ENCODE measurements around the gene DES. TPM values are rescaled to one million over a fixed set of nuclear protein-coding genes. Genes with fewer than 3 reads are reported as not detected.

DES gene
- total and polyA plus RNA-seq, 2 donors from 2014 or later = 30.0 to 74.2 TPM

GRCh38 chr2:219436491-219436890 lies 18.3 kb downstream of the DES start:
- H3K27me3 ChIP-seq (ENCODE audit: control insufficient read depth, insufficient read depth, low read length) = peaks cover 3% of the 10 kb centered on the region
- no peak overlapping the region for H3K9ac ChIP-seq (ENCODE audit: low read length in 3 of 3)
- H3K9me3 ChIP-seq (ENCODE audit: control insufficient read depth in 2 of 3, insufficient read depth in 1 of 3, low read length in 3 of 3) = no peaks in the 10 kb centered on the region
- H3K4me3 ChIP-seq (ENCODE audit: low read length in 3 of 3) = no peak overlapping the region
- no peak for TF ChIP-seq CTCF (IDR thresholded peaks at IDR 0.05; ENCODE audit: borderline replicate concordance, extremely low read depth, insufficient read depth)
- no peaks in the 10 kb centered on the region for H3K36me3 ChIP-seq (ENCODE audit: control insufficient read depth in 2 of 3, insufficient read depth in 3 of 3, low read length in 3 of 3)
- H3K27ac ChIP-seq (ENCODE audit: low read depth in 2 of 2, low read length in 2 of 2) = no peak overlapping the region
- peaks cover 0 to 1% (median 0%) of the 10 kb centered on the region in 3 donors for H3K4me1 ChIP-seq (ENCODE audit: control insufficient read depth in 2 of 3, insufficient read depth in 2 of 3, low read depth in 1 of 3, low read length in 3 of 3)
- FAIRE-seq = no peak
- intact Hi-C loops (cut with DNase I) = no loop called here
- DNase-seq = peak in 1 of 5 donors; percentile 37

- Histone ChIP-seq H3K9ac (ENCODE audit: low read length in 3 of 3) (no peak overlapping the region), H3K9me3 (ENCODE audit: control insufficient read depth in 2 of 3, insufficient read depth in 1 of 3, low read length in 3 of 3) (no peaks in the 10 kb centered on the region), H3K27me3 (ENCODE audit: control insufficient read depth, insufficient read depth, low read length) (peaks cover 3% of the 10 kb centered on the region), H3K27ac (ENCODE audit: low read depth in 2 of 2, low read length in 2 of 2) (no peak overlapping the region), H3K36me3 (ENCODE audit: control insufficient read depth in 2 of 3, insufficient read depth in 3 of 3, low read length in 3 of 3) (no peaks in the 10 kb centered on the region), H3K4me3 (ENCODE audit: low read length in 3 of 3) (no peak overlapping the region), H3K4me1 (ENCODE audit: control insufficient read depth in 2 of 3, insufficient read depth in 2 of 3, low read depth in 1 of 3, low read length in 3 of 3) (peaks cover 0 to 2% (median 0%) of the 10 kb centered on the region in 3 donors)
- FAIRE-seq (no peak), DNase-seq (peak in 1 of 5 donors; percentile 31)
- intact Hi-C loops (cut with DNase I) = no loop called here
- TF ChIP-seq CTCF (IDR thresholded peaks at IDR 0.05; ENCODE audit: borderline replicate concordance, extremely low read depth, insufficient read depth) = no peak
Measured at GRCh38 chr2:219437141-219437540, 19.0 kb downstream of the DES start.

- intact Hi-C loops (cut with DNase I) = no loop called here
- FAIRE-seq = no peak
- peaks cover 3% of the 10 kb centered on the region for H3K27me3 ChIP-seq (ENCODE audit: control insufficient read depth, insufficient read depth, low read length)
- no peak overlapping the region for H3K4me3 ChIP-seq (ENCODE audit: low read length in 3 of 3)
- H3K9me3 ChIP-seq (ENCODE audit: control insufficient read depth in 2 of 3, insufficient read depth in 1 of 3, low read length in 3 of 3) = no peaks in the 10 kb centered on the region
- no peak for TF ChIP-seq CTCF (IDR thresholded peaks at IDR 0.05; ENCODE audit: borderline replicate concordance, extremely low read depth, insufficient read depth)
- no peak overlapping the region for H3K27ac ChIP-seq (ENCODE audit: low read depth in 2 of 2, low read length in 2 of 2)
- DNase-seq = no peak
- H3K9ac ChIP-seq (ENCODE audit: low read length in 3 of 3) = no peak overlapping the region
- no peaks in the 10 kb centered on the region for H3K36me3 ChIP-seq (ENCODE audit: control insufficient read depth in 2 of 3, insufficient read depth in 3 of 3, low read length in 3 of 3)
- peaks cover 0 to 2% (median 0%) of the 10 kb centered on the region in 3 donors for H3K4me1 ChIP-seq (ENCODE audit: control insufficient read depth in 2 of 3, insufficient read depth in 2 of 3, low read depth in 1 of 3, low read length in 3 of 3)
Measured at GRCh38 chr2:219437690-219438206, 19.6 kb downstream of the DES start.

GRCh38 chr2:219438453-219438852 lies 20.3 kb downstream of the DES start:
- Histone ChIP-seq H3K9me3 (ENCODE audit: control insufficient read depth in 2 of 3, insufficient read depth in 1 of 3, low read length in 3 of 3) (no peaks in the 10 kb centered on the region), H3K4me1 (ENCODE audit: control insufficient read depth in 2 of 3, insufficient read depth in 2 of 3, low read depth in 1 of 3, low read length in 3 of 3) (peaks cover 0 to 2% (median 0%) of the 10 kb centered on the region in 3 donors), H3K9ac (ENCODE audit: low read length in 3 of 3) (no peak overlapping the region), H3K27ac (ENCODE audit: low read depth in 2 of 2, low read length in 2 of 2) (no peak overlapping the region), H3K4me3 (ENCODE audit: low read length in 3 of 3) (no peak overlapping the region), H3K27me3 (ENCODE audit: control insufficient read depth, insufficient read depth, low read length) (peaks cover 3% of the 10 kb centered on the region), H3K36me3 (ENCODE audit: control insufficient read depth in 2 of 3, insufficient read depth in 3 of 3, low read length in 3 of 3) (no peaks in the 10 kb centered on the region)
- FAIRE-seq (no peak), DNase-seq (no peak)
- no peak for TF ChIP-seq CTCF (IDR thresholded peaks at IDR 0.05; ENCODE audit: borderline replicate concordance, extremely low read depth, insufficient read depth)
- intact Hi-C loops (cut with DNase I) = no loop called here

Measured in kidney (tissue), 14 donors.